ENCODE data around the gene MRO. TPM values are rescaled to one million over a fixed set of nuclear protein-coding genes. Genes with fewer than 3 reads are reported as not detected.

MRO gene
- total RNA-seq, 2 donors from 2014 or later = not detected

- ATAC-seq (replicated peaks in 1 of 2) = no peak
- no peaks in the 10 kb centered on the region for H3K9me3 Mint-ChIP-seq
- no peaks in the 10 kb centered on the region for H3K4me1 Mint-ChIP-seq (ENCODE audit: low read depth)
- no peak for DNase-seq
- no peaks in the 10 kb centered on the region for H3K27me3 Mint-ChIP-seq (ENCODE audit: low read depth)
- H3K27ac Mint-ChIP-seq = no peak overlapping the region
- H3K36me3 Mint-ChIP-seq (ENCODE audit: insufficient read depth in 2 of 2) = no peaks in the 10 kb centered on the region
- H3K4me3 Mint-ChIP-seq = no peak overlapping the region
Observed at GRCh38 chr18:50826027-50826426, 6.2 kb upstream of the MRO start.

GRCh38 chr18:50825621-50826020 lies 5.8 kb upstream of the MRO start:
- no peaks in the 10 kb centered on the region for H3K27me3 Mint-ChIP-seq (ENCODE audit: low read depth)
- DNase-seq = no peak
- H3K36me3 Mint-ChIP-seq (ENCODE audit: insufficient read depth in 2 of 2) = no peaks in the 10 kb centered on the region
- H3K27ac Mint-ChIP-seq = no peak overlapping the region
- H3K4me1 Mint-ChIP-seq (ENCODE audit: low read depth) = no peaks in the 10 kb centered on the region
- no peak overlapping the region for H3K4me3 Mint-ChIP-seq
- H3K9me3 Mint-ChIP-seq = no peaks in the 10 kb centered on the region
- no peak for ATAC-seq (replicated peaks in 1 of 2)

GRCh38 chr18:50822756-50823155 lies 2.9 kb upstream of the MRO start:
- no peak overlapping the region for H3K4me3 Mint-ChIP-seq
- DNase-seq = no peak
- ATAC-seq (replicated peaks in 1 of 2) = no peak
- H3K27me3 Mint-ChIP-seq (ENCODE audit: low read depth) = no peaks in the 10 kb centered on the region
- no peaks in the 10 kb centered on the region for H3K36me3 Mint-ChIP-seq (ENCODE audit: insufficient read depth in 2 of 2)
- no peaks in the 10 kb centered on the region for H3K9me3 Mint-ChIP-seq
- no peaks in the 10 kb centered on the region for H3K4me1 Mint-ChIP-seq (ENCODE audit: low read depth)
- no peak overlapping the region for H3K27ac Mint-ChIP-seq

DNA sequence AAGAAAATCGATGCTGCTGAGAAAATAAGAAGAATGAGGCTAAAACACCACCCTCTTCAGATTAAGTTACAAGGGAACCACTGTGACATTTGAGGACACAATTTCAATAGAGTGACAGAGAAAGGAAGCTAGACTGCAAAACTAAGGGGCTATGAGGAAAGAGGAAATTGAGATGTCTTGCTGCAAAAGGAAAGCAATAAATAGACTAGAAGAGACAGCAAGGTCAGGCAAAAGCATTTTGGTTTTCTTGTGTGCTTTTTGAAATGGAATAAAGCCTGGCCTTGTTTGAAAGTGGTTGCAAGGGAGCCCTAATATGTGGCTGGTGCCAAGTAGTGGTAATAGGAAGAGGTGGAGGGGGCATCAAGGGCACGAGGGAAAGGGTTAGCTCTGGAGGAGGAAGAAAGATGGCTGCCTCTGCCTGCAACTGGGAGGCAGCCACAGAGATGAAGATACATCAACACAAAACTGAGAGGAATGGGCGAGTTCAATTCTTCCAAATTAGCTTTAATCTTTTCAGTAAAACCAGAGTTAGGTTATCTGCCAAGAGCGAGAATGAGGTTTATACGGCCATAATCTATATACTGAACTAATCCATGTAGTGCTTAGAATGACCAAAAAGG lies 1.2 kb upstream of the MRO start:
- Mint-ChIP-seq H3K9me3 (no peaks in the 10 kb centered on the region), H3K4me1 (ENCODE audit: low read depth) (no peaks in the 10 kb centered on the region), H3K27ac (no peak overlapping the region), H3K36me3 (ENCODE audit: insufficient read depth in 2 of 2) (no peaks in the 10 kb centered on the region), H3K4me3 (no peak overlapping the region), H3K27me3 (ENCODE audit: low read depth) (no peaks in the 10 kb centered on the region)
- DNase-seq = no peak
- ATAC-seq (replicated peaks in 1 of 2) = no peak

DNA sequence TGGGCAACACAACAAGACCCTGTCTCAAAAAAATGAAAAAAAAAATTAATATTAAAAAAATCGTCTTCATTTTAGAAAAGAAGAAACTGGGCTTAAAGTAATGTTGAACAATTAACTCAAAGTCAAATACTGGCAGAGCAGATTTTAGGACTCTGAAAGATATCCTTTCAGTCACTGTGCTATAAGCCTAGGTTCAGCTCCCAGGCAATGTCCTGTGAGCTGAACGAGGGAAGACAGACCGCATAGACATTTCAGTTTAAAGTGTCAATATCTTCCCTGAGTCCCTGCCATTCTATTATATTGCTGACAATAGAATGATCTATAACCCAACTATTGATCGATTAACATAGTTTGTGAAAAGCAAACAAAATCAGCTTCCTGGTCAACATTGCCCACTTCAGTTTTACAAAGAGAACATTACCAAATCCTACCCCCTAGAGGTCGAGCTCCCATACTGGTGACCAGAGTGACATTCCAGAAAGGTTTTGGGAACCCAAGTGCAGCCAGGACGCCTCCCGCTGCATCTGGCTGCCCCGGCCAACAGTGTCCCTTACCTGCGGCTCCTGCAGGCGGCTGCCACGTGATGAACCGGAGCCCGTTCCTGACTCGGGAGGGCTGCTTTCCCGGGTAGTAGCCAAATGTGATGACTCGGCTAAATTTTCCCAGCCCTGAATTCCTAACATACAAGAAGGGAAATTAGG lies 639 bp downstream of the MRO start:
- DNase-seq = no peak
- peaks cover 9% of the 10 kb centered on the region for H3K27me3 Mint-ChIP-seq (ENCODE audit: low read depth)
- H3K4me1 Mint-ChIP-seq (ENCODE audit: low read depth) = no peaks in the 10 kb centered on the region
- no peak overlapping the region for H3K4me3 Mint-ChIP-seq
- ATAC-seq (replicated peaks in 1 of 2) = peak; percentile 12 to 27
- no peaks in the 10 kb centered on the region for H3K36me3 Mint-ChIP-seq (ENCODE audit: insufficient read depth in 2 of 2)
- no peaks in the 10 kb centered on the region for H3K9me3 Mint-ChIP-seq
- H3K27ac Mint-ChIP-seq = no peak overlapping the region

- DNase-seq (no peak), ATAC-seq (replicated peaks in 1 of 2) (no peak)
- Mint-ChIP-seq H3K27me3 (ENCODE audit: low read depth) (peaks cover 9% of the 10 kb centered on the region), H3K4me1 (ENCODE audit: low read depth) (no peaks in the 10 kb centered on the region), H3K4me3 (no peak overlapping the region), H3K36me3 (ENCODE audit: insufficient read depth in 2 of 2) (no peaks in the 10 kb centered on the region), H3K27ac (no peak overlapping the region), H3K9me3 (no peaks in the 10 kb centered on the region)
Observed at GRCh38 chr18:50816419-50817166, 3.2 kb downstream of the MRO start.

DNA sequence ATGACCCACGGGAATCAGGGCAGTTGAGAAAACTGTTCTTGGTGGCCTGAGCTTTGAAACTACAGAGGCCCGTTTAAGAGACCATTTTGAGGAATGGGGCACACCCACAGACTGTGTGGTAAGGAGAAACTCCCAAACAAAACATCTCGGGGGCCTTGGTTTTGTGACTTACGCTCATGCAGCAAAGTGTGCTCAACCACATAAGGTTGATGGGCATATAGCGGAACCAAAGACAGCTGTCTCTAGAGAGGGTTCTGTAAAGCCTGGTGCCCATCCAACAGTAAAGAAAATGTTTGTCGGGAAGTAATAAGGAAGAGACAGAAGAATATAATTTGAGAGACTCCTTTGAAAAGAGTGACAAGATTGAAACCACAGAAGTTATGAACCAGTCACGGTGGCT lies 5.4 kb downstream of the MRO start:
- H3K36me3 Mint-ChIP-seq (ENCODE audit: insufficient read depth in 2 of 2) = no peaks in the 10 kb centered on the region
- ATAC-seq (replicated peaks in 1 of 2) = no peak
- H3K9me3 Mint-ChIP-seq = no peaks in the 10 kb centered on the region
- no peak overlapping the region for H3K4me3 Mint-ChIP-seq
- peaks cover 9% of the 10 kb centered on the region for H3K27me3 Mint-ChIP-seq (ENCODE audit: low read depth)
- no peak for DNase-seq
- H3K27ac Mint-ChIP-seq = no peak overlapping the region
- H3K4me1 Mint-ChIP-seq (ENCODE audit: low read depth) = no peaks in the 10 kb centered on the region

- DNase-seq (no peak), ATAC-seq (replicated peaks in 1 of 2) (no peak)
- no peak overlapping the region for H3K4me3 Mint-ChIP-seq
- no peaks in the 10 kb centered on the region for H3K36me3 Mint-ChIP-seq (ENCODE audit: insufficient read depth in 2 of 2)
- H3K9me3 Mint-ChIP-seq = no peaks in the 10 kb centered on the region
- peaks cover 9% of the 10 kb centered on the region for H3K27me3 Mint-ChIP-seq (ENCODE audit: low read depth)
- H3K4me1 Mint-ChIP-seq (ENCODE audit: low read depth) = no peaks in the 10 kb centered on the region
- H3K27ac Mint-ChIP-seq = no peak overlapping the region
Observed at GRCh38 chr18:50813353-50813752, 6.5 kb downstream of the MRO start.

GRCh38 chr18:50812834-50813233 lies 7.0 kb downstream of the MRO start:
- no peak for DNase-seq
- Mint-ChIP-seq H3K9me3 (no peaks in the 10 kb centered on the region), H3K4me3 (no peak overlapping the region), H3K27ac (no peak overlapping the region), H3K36me3 (ENCODE audit: insufficient read depth in 2 of 2) (no peaks in the 10 kb centered on the region), H3K27me3 (ENCODE audit: low read depth) (peaks cover 9% of the 10 kb centered on the region), H3K4me1 (ENCODE audit: low read depth) (no peaks in the 10 kb centered on the region)
- ATAC-seq (replicated peaks in 1 of 2) = no peak

- H3K4me1 Mint-ChIP-seq (ENCODE audit: low read depth) = peaks cover 10% of the 10 kb centered on the region
- no peak overlapping the region for H3K4me3 Mint-ChIP-seq
- no peaks in the 10 kb centered on the region for H3K9me3 Mint-ChIP-seq
- no peak overlapping the region for H3K27ac Mint-ChIP-seq
- peaks cover 7% of the 10 kb centered on the region for H3K27me3 Mint-ChIP-seq (ENCODE audit: low read depth)
- ATAC-seq (replicated peaks in 1 of 2) (no peak), DNase-seq (no peak)
- H3K36me3 Mint-ChIP-seq (ENCODE audit: insufficient read depth in 2 of 2) = no peaks in the 10 kb centered on the region
Observed at GRCh38 chr18:50807176-50807575, 12.6 kb downstream of the MRO start.

- no peak overlapping the region for H3K4me3 Mint-ChIP-seq
- peaks cover 10% of the 10 kb centered on the region for H3K4me1 Mint-ChIP-seq (ENCODE audit: low read depth)
- DNase-seq = no peak
- ATAC-seq (replicated peaks in 1 of 2) = peak; percentile 38 to 41
- no peak overlapping the region for H3K27ac Mint-ChIP-seq
- H3K9me3 Mint-ChIP-seq = no peaks in the 10 kb centered on the region
- no peaks in the 10 kb centered on the region for H3K36me3 Mint-ChIP-seq (ENCODE audit: insufficient read depth in 2 of 2)
- H3K27me3 Mint-ChIP-seq (ENCODE audit: low read depth) = peaks cover 7% of the 10 kb centered on the region
Observed at GRCh38 chr18:50806208-50806616, 13.6 kb downstream of the MRO start.

DNA sequence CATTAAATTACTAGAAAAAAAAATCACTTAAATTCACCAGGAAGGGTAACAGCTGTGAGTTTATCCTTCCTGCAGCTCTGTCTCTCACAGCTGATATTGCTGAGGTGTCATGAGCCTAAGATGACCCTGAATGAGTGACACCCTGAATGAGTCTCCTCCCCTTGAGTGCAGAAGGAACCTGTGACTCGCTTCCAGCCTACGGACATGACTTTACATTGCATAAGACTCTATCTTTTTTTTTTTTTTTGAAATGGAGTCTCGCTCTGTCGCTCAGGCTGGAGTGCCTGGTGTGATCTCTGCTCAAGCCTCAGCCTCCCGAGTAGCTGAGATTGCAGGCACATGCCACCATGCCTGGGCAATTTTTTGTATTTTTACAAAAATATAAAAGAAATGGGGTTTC lies 14.1 kb downstream of the MRO start:
- H3K4me1 Mint-ChIP-seq (ENCODE audit: low read depth) = peaks cover 10% of the 10 kb centered on the region
- ATAC-seq (replicated peaks in 1 of 2) = peak; percentile 94
- no peak overlapping the region for H3K27ac Mint-ChIP-seq
- H3K9me3 Mint-ChIP-seq = no peaks in the 10 kb centered on the region
- H3K4me3 Mint-ChIP-seq = no peak overlapping the region
- H3K27me3 Mint-ChIP-seq (ENCODE audit: low read depth) = peaks cover 7% of the 10 kb centered on the region
- H3K36me3 Mint-ChIP-seq (ENCODE audit: insufficient read depth in 2 of 2) = no peaks in the 10 kb centered on the region
- peak; percentile 26 to 28 for DNase-seq

DNA sequence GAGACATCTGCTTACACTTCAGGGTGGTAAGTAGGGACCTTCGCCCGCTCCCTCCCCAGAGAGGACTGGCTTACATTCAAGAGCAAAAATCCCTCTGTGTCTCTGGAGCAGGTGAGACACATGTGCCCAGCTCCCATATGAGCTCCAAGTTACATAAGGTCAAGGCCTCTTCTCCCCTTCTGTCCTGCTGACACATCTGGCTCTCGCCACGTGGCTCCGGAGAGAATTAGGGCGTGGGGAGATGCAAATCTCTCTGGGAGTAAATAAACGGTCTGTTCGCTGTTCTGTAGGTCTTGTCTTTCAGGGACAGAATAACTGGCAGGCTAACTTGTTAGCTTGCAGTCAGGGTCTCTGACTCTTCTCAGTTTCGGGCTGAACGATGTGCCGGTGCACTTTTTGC lies 16.2 kb downstream of the MRO start:
- Mint-ChIP-seq H3K36me3 (ENCODE audit: insufficient read depth in 2 of 2) (no peaks in the 10 kb centered on the region), H3K9me3 (no peaks in the 10 kb centered on the region), H3K27ac (no peak overlapping the region), H3K4me3 (no peak overlapping the region), H3K27me3 (ENCODE audit: low read depth) (peaks cover 13% of the 10 kb centered on the region), H3K4me1 (ENCODE audit: low read depth) (peaks cover 10% of the 10 kb centered on the region)
- DNase-seq = no peak
- ATAC-seq (replicated peaks in 1 of 2) = no peak
